ENCODE data around the gene RBM7. TPM values are rescaled to one million over a fixed set of nuclear protein-coding genes. Genes with fewer than 3 reads are reported as not detected.

The RBM7 gene
- total and polyA plus RNA-seq, 2 of the 13 experiments (the other 11 are each of a cell fraction or from before 2014, with no cell fraction given) = 30.5 to 32.3 TPM

- TF ChIP-seq MLXIP (CRISPR knock-in tag; IDR thresholded peaks at IDR 0.05; ENCODE audit: borderline replicate concordance) (no peak), SOX5 (CRISPR knock-in tag; IDR thresholded peaks at IDR 0.05; ENCODE audit: borderline replicate concordance) (no peak), ZNF614 (CRISPR knock-in tag; IDR thresholded peaks at IDR 0.05; ENCODE audit: borderline replicate concordance) (0 out of 2 replicates have a peak, but pooled peaks have one; percentile 12), CBX1 (IDR thresholded peaks at IDR 0.05; ENCODE audit: low read depth) (peak; percentile 8), ZNF710 (CRISPR knock-in tag; IDR thresholded peaks at IDR 0.05; ENCODE audit: borderline replicate concordance) (peak; percentile 41; the same call in 1 of the 2 replicates), ZNF329 (CRISPR knock-in tag; IDR thresholded peaks at IDR 0.05; ENCODE audit: low read depth) (0 out of 2 replicates have a peak, but pooled peaks have one; percentile 42), ZHX2 (IDR thresholded peaks at IDR 0.05; ENCODE audit: low read depth) (no peak), ZHX2 (CRISPR knock-in tag; IDR thresholded peaks at IDR 0.05; ENCODE audit: borderline replicate concordance) (no peak), ZHX1 (CRISPR knock-in tag; IDR thresholded peaks at IDR 0.05; ENCODE audit: low read depth) (no peak), PREB (CRISPR knock-in tag; IDR thresholded peaks at IDR 0.05) (no peak), TBP (CRISPR knock-in tag; IDR thresholded peaks at IDR 0.05) (0 out of 2 replicates have a peak, but pooled peaks have one; percentile 4), ZNF367 (CRISPR knock-in tag; IDR thresholded peaks at IDR 0.05; ENCODE audit: borderline replicate concordance) (0 out of 2 replicates have a peak, but pooled peaks have one; percentile 30), ZNF263 (CRISPR knock-in tag; IDR thresholded peaks at IDR 0.05) (peak; percentile 86)
Measured at GRCh38 chr11:114399490-114400215, 813 bp upstream of the RBM7 start (continued).
